ENCODE measurements around the gene ARSK.
"Not testable (repeated sequence)": the region's sequence is repeated elsewhere in the genome, so short reads cannot be mapped to it uniquely, and the experiment has no call there.

Gene ARSK

DNA sequence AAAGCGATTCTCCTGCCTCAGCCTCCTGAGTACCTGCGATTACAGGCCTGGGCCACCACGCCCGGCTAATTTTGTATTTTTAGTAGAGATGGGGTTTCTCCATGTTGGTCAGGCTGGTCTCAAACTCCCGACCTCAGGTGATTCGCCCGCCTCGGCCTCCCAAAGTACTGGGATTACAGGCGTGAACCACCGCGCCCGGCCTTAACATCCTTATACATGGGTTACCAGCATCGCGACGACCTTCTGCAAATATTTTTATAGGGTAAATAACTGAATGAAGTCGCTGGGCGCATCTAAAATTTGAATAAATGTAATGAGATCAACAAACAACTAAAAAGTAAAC, 91.3 kb downstream of the ARSK start:
- in situ Hi-C loops (cut with MboI; ENCODE audit: low sequenced_read_pairs), result not testable (repeated sequence)

DNA sequence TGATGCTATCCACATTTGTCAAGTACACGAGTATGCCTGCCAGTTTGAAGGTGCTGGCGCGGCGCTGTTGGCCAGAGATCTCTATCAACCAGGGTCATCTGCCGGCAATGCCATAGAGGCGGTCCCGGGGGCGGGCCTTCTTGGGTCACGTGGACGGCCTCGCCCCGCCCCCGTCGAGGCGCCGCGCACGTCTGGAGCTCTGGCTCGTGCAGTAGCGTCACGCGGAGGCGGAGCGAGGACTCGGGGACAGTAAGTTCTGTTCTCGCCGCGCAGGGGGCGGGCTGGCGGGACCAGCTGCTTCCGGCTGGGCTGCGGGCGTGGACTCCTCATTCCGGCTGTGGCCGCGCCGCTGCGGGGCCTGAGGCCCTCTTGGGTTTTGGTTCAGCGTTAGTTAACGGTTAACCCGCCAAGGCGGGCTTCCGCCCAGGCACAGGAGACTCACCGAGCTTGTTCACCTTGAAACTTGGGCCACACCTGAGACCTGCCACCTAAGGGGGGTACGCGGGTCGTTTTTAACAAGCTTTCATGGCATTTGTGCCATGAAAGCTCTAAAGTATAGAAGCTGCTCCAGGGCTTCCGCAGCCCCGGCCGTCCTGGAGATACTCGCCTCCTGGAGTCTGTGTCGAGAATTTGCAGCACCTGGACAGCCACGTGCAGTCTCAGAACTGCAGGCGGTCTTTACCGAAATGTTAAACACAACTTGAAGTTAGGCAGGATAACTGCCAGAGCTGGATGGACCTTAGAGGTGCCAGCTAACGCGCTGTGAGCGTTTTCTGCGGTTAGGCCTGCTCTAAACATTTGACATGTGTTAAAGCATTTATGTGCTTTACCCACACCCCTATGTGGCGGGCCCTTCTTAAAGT, 91.9 kb downstream of the ARSK start, which contains the start of gene RFESD:
RFESD (plus strand) TSS at position 209 of the 863 bp plus-strand sequence. CDS start 5,495 bp downstream, outside the sequence.
- in situ Hi-C loops (cut with MboI; ENCODE audit: low sequenced_read_pairs), result no loop called here

DNA sequence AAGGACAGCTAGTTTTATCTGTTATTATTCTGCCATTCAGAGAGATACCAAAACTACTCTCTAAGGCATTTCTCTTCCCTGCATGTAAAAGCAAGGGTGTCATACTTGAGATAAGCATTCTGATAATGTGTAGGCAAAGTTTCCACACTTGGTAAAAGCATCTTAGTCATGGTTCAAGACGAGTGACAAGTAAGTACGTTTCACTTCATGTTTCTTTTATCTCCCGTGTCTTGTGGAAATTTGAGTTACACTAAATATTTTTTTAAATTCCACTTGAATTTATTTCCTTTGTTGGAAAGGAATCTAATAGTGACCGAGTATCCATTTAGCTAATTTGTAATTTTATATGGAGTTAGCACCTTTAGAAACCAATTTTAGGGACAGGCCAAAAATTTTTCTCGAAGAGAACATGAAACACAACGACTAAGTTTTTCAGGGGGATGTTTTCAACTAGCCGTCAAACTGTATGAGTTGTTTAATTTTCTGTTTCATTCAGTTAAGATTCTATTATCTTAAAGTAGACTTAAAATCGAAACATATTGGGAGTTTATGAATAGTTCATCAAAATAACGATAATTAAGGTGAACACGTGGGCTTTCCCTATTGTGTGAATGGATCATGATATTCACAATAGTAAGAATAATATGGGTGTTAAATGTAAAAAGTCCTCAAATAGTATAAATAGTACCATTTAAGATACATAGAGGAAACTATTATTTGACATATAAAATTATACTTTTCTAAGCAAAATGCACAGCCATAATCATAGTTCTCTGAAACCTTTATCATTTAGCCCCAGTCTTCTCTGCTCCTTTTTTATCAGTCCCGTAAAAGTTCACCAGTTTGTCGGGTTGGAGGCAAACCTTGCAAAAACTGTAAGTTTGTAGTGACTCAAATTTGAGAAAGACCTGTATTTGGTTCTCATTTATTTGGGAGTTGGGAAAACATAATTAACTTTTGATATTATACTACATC, 93.3 kb downstream of the ARSK start:
- in situ Hi-C loops (cut with MboI; ENCODE audit: low sequenced_read_pairs), result no loop called here

DNA sequence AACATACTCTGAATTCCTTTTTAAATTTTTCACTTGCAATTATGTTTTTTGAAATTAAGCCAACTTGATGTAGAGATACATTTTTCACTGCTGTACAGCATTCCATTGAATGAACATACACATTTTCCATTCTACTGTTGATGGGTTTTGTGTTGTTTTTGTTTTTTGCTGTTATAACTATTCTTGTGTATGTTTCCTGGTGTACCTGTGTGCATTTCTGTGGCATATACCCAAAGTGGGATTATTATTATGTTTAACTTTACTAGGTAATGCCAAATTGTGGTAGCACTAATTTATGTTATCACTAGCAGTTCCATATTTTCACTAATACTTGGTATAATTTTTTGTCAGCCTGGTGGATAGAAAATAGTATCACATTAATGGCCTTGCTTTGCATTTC, 94.4 kb downstream of the ARSK start:
- in situ Hi-C loops (cut with MboI; ENCODE audit: low sequenced_read_pairs), result no loop called here

DNA sequence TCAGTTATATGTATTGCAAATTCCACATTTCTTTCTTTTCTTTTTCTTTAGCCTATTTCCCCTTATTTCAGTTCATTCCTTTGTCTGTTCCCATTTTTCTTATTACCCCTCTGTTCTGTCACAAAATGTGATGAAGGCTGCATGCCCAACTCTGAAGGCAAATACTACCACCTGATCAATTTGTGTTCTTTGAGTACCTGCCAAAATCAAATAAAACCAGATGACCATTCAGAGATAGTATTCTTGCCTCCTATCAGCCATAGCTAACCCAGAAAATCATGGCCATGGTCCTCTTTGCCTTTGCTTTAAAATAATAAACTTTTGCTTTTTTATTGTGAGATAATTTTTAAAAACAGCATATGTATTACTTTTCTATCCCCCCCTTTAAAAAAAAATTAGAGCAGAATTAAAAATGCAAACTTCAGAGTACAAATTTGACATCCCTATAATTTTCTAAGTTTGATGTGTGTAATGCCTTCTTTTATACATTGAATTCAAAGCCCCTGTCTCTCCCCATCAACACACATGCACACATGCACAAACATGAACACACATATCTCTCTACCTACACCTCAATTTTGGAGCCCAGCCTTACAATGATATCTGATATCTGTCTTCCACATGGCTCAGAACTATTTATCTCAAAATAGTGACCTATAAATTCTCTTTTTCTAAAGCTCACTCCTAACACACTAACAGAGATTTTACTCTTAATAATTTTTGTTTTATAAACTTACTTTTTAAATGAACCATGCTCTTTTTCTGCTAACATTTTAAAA, 95.1 kb downstream of the ARSK start:
- in situ Hi-C loops (cut with MboI; ENCODE audit: low sequenced_read_pairs), result loop anchor here (25.0 kb wide), 1 partner anchor 187 kb away; no protein-coding TSS in a partner anchor

DNA sequence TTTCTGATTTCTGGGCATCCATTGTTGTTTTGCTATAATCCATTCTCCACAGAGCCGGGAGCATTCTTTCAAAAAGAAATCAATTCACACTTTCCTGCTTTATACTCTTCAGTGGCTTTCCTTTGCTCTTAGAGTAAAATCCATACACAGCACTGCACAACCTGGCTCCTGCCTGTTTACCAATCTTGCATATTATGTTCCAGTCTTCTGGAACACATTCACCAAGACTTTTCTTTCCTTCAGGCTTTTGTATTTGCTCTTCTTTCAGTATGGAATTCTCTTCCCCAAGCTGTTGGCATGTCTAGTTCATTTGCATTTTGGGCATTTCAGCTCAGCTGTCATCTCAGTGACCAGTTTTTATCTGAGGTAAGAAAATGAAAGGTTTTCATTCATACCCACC, 97.9 kb downstream of the ARSK start:
- in situ Hi-C loops (cut with MboI; ENCODE audit: low sequenced_read_pairs), result loop anchor here (25.0 kb wide), 1 partner anchor 184 kb away; no protein-coding TSS in a partner anchor

DNA sequence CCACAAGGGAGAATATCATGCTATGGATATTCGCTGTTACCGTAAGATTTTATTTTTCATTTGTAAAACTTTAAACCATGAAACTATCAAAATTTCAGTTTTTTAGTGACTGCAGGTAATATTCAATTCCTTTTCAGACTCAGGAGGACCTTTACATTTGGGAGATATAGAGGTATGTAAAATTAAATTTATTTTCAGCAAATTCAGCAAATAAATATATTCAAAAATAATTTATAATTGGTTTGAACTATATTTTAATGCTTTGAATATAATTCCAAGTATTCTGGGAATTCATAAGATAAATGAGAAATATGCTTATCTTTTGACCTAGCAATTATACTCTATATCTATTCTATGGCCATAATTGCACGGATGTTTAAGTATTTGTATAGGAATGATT, 99.3 kb downstream of the ARSK start:
- in situ Hi-C loops (cut with MboI; ENCODE audit: low sequenced_read_pairs), result loop anchor here (25.0 kb wide), 1 partner anchor 183 kb away; no protein-coding TSS in a partner anchor
